Measurements from ENCODE around the gene GNAI2.

GRCh38 chr3:50279255-50280016 is 43.4 kb downstream of the GNAI2 start:
- TF ChIP-seq EZH2 (IDR thresholded peaks at IDR 0.05; ENCODE audit: low read length) (no peak), CTCF (optimal IDR thresholded peaks at IDR 0.05 in 1 of 3, IDR thresholded peaks at IDR 0.05 in 1 of 3, conservative IDR thresholded peaks at IDR 0.05 in 1 of 3; ENCODE audit: extremely low read depth in 1 of 3, insufficient read depth in 2 of 3, low read length in 3 of 3) (no peak)
